ENCODE measurements around the gene PM20D2.

GRCh38 chr6:89198235-89198634 lies 52.4 kb downstream of the PM20D2 start:
- TF ChIP-seq POLR2AphosphoS5 (IDR thresholded peaks at IDR 0.05) (no peak), CTCF (IDR thresholded peaks at IDR 0.05) (no peak), POLR2A (IDR thresholded peaks at IDR 0.05) (no peak)

All from breast epithelium (tissue), 3 donors.